ENCODE results near the gene RALGAPA2. TPM values are rescaled to one million over a fixed set of nuclear protein-coding genes. Genes with fewer than 3 reads are reported as not detected.

RALGAPA2 gene
- total RNA-seq, 1 experiment from 2014 or later, result 9.8 TPM

- H3K9me2 ChIP-seq (replicated peaks; ENCODE audit: low read length), result no peaks in the 10 kb centered on the region
- no peak for DNase-seq
- no peak overlapping the region for H3K27ac ChIP-seq (ENCODE audit: low read length)
- H3K9me3 ChIP-seq (ENCODE audit: low read length), result no peaks in the 10 kb centered on the region
- H2AFZ ChIP-seq (ENCODE audit: low read length), result no peak overlapping the region
- H3K4me3 ChIP-seq (ENCODE audit: low read length), result no peak overlapping the region
- ChIA-PET CTCF (no interaction called here), POLR2A (ENCODE audit: unreplicated experiment) (no interaction called here)
- TF ChIP-seq EZH2 (IDR thresholded peaks at IDR 0.05; ENCODE audit: low read length, unreplicated experiment) (no peak), CTCF (conservative IDR thresholded peaks at IDR 0.05; ENCODE audit: low read depth, low read length) (no peak), EZH2phosphoT487 (IDR thresholded peaks at IDR 0.05; ENCODE audit: borderline replicate concordance, low read length) (no peak)
- no peak overlapping the region for H3K4me2 ChIP-seq (ENCODE audit: low read length)
- no peak overlapping the region for H3K9ac ChIP-seq (ENCODE audit: low read length)
- no peaks in the 10 kb centered on the region for H3K79me2 ChIP-seq (ENCODE audit: low read length)
- H3K36me3 ChIP-seq (ENCODE audit: low read depth, low read length), result no peaks in the 10 kb centered on the region
- H3K4me1 ChIP-seq (ENCODE audit: insufficient read depth, low read length), result no peaks in the 10 kb centered on the region
- no TSS peak for BruUV-seq (replicated peaks)
- intact Hi-C loops (cut with micrococcal nuclease), result no loop called here
- no peaks in the 10 kb centered on the region for H3K27me3 ChIP-seq (ENCODE audit: low read length)
- no peaks in the 10 kb centered on the region for H4K20me1 ChIP-seq (ENCODE audit: low read length)
- no peak for ATAC-seq
- no peaks in the 10 kb centered on the region for H3F3A ChIP-seq (ENCODE audit: low read length, unreplicated experiment)
Measured at GRCh38 chr20:20604907-20605306, 107.5 kb downstream of the RALGAPA2 start.

- Histone ChIP-seq H3K4me2 (ENCODE audit: low read length) (no peak overlapping the region), H3K9me2 (replicated peaks; ENCODE audit: low read length) (no peaks in the 10 kb centered on the region), H3K4me3 (ENCODE audit: low read length) (no peak overlapping the region), H4K20me1 (ENCODE audit: low read length) (no peaks in the 10 kb centered on the region), H3K36me3 (ENCODE audit: low read depth, low read length) (no peaks in the 10 kb centered on the region), H3K9me3 (ENCODE audit: low read length) (no peaks in the 10 kb centered on the region), H3K27me3 (ENCODE audit: low read length) (no peaks in the 10 kb centered on the region), H3F3A (ENCODE audit: low read length, unreplicated experiment) (no peaks in the 10 kb centered on the region), H3K9ac (ENCODE audit: low read length) (no peak overlapping the region), H3K27ac (ENCODE audit: low read length) (no peak overlapping the region), H3K4me1 (ENCODE audit: insufficient read depth, low read length) (no peaks in the 10 kb centered on the region), H3K79me2 (ENCODE audit: low read length) (no peaks in the 10 kb centered on the region), H2AFZ (ENCODE audit: low read length) (no peak overlapping the region)
- intact Hi-C loops (cut with micrococcal nuclease), result no loop called here
- TF ChIP-seq CTCF (conservative IDR thresholded peaks at IDR 0.05; ENCODE audit: low read depth, low read length) (no peak), EZH2phosphoT487 (IDR thresholded peaks at IDR 0.05; ENCODE audit: borderline replicate concordance, low read length) (no peak), EZH2 (IDR thresholded peaks at IDR 0.05; ENCODE audit: low read length, unreplicated experiment) (no peak)
- ChIA-PET POLR2A (ENCODE audit: unreplicated experiment) (no interaction called here), CTCF (no interaction called here)
- BruUV-seq (replicated peaks), result no TSS peak
- DNase-seq, result no peak
- ATAC-seq, result no peak
Measured at GRCh38 chr20:20604357-20604756, 108.1 kb downstream of the RALGAPA2 start.

GRCh38 chr20:20603339-20603990 is 109.0 kb downstream of the RALGAPA2 start:
- Histone ChIP-seq H3F3A (ENCODE audit: low read length, unreplicated experiment) (no peaks in the 10 kb centered on the region), H3K36me3 (ENCODE audit: low read depth, low read length) (no peaks in the 10 kb centered on the region), H3K27ac (ENCODE audit: low read length) (no peak overlapping the region), H3K79me2 (ENCODE audit: low read length) (no peaks in the 10 kb centered on the region), H3K9ac (ENCODE audit: low read length) (no peak overlapping the region), H3K9me3 (ENCODE audit: low read length) (no peaks in the 10 kb centered on the region), H4K20me1 (ENCODE audit: low read length) (no peaks in the 10 kb centered on the region), H3K4me3 (ENCODE audit: low read length) (no peak overlapping the region), H2AFZ (ENCODE audit: low read length) (no peak overlapping the region), H3K27me3 (ENCODE audit: low read length) (no peaks in the 10 kb centered on the region), H3K4me1 (ENCODE audit: insufficient read depth, low read length) (no peaks in the 10 kb centered on the region), H3K4me2 (ENCODE audit: low read length) (no peak overlapping the region), H3K9me2 (replicated peaks; ENCODE audit: low read length) (no peaks in the 10 kb centered on the region)
- BruUV-seq (replicated peaks), result no TSS peak
- ATAC-seq (no peak), DNase-seq (no peak)
- POLR2A ChIA-PET (ENCODE audit: unreplicated experiment), result no interaction called here
- CTCF ChIA-PET, result no interaction called here
- intact Hi-C loops (cut with micrococcal nuclease), result no loop called here
- TF ChIP-seq EZH2 (IDR thresholded peaks at IDR 0.05; ENCODE audit: low read length, unreplicated experiment), result no peak
- TF ChIP-seq EZH2phosphoT487 (IDR thresholded peaks at IDR 0.05; ENCODE audit: borderline replicate concordance, low read length), result no peak
- no peak for TF ChIP-seq CTCF (conservative IDR thresholded peaks at IDR 0.05; ENCODE audit: low read depth, low read length)
